IMR-90 (cell line): ENCODE data around the gene TENM3. TPM values are rescaled to one million over a fixed set of nuclear protein-coding genes. Genes with fewer than 3 reads are reported as not detected.

ENCODE experiments used
- ATAC-seq: fragments of 200-7000 bp; cut with Tn5 transposase; 2 replicates; pipeline ENCODE4 v1.9.1; 2020; ENCODE audit warnings: low read depth, mild to moderate bottlenecking, moderate library complexity
- BruUV-seq: library from RNA; stranded (reverse); fragments of 400-500 nt; replicated peaks from 2 replicates; lab custom pipeline; 2021; lab: Mats Ljungman, UMichigan
- CTCF ChIA-PET: fragments of 300-600 bp; formaldehyde crosslinking; extraction: SDS; loops from one replicate; lab custom pipeline; 2021; ENCODE audit warnings: antibody characterized with exemption; lab: Yijun Ruan, JAX
- POLR2A ChIA-PET: fragments of 300-600 bp; sonication (Branson Sonifier 250); formaldehyde crosslinking; loops from one replicate; lab custom pipeline; 2022; ENCODE audit warnings: antibody characterized with exemption; ENCODE audit not compliant: unreplicated experiment; lab: Charles Lee
- DNase-seq: peaks from one replicate; pipeline ENCODE4 v3.0.0; 2013
- H2AFZ ChIP-seq: replicated peaks from 2 replicates; pipeline ENCODE3; 2013; ENCODE audit warnings: low read length, mild to moderate bottlenecking; ENCODE audit not compliant: poor library complexity
- H2AK5ac ChIP-seq: 2 replicates; pipeline ENCODE4 v1.6.1; 2013; ENCODE audit warnings: low read depth, low read length, inconsistent platforms
- H2AK9ac ChIP-seq: replicated peaks from 2 replicates; pipeline ENCODE3; 2013; ENCODE audit warnings: mild to moderate bottlenecking, low read depth, low read length, moderate library complexity; ENCODE audit not compliant: poor library complexity
- H2BK120ac ChIP-seq: 2 replicates; pipeline ENCODE4 v1.6.1; 2013; ENCODE audit warnings: low read depth, low read length, inconsistent platforms
- H2BK15ac ChIP-seq: 3 replicates; pipeline ENCODE4 v1.6.1; 2013; ENCODE audit warnings: low read depth, low read length, inconsistent platforms
- H2BK20ac ChIP-seq: 2 replicates; pipeline ENCODE4 v1.6.1; 2013; ENCODE audit warnings: low read depth, mild to moderate bottlenecking, inconsistent platforms, low read length, moderate library complexity
- H2BK5ac ChIP-seq: 2 replicates; pipeline ENCODE4 v1.6.1; 2013; ENCODE audit warnings: mild to moderate bottlenecking, low read depth, low read length, inconsistent platforms; ENCODE audit not compliant: poor library complexity, severe bottlenecking
- H3K14ac ChIP-seq: replicated peaks from 2 replicates; pipeline ENCODE4 v1.6.1; 2013; ENCODE audit warnings: low read depth, low read length, inconsistent platforms
- H3K18ac ChIP-seq: 2 replicates; pipeline ENCODE4 v1.6.1; 2013; ENCODE audit warnings: low read depth, low read length, control low read depth
- H3K23ac ChIP-seq: 2 replicates; pipeline ENCODE4 v1.6.1; 2013; ENCODE audit warnings: low read depth, low read length, inconsistent platforms
- H3K27ac ChIP-seq: 2 replicates; pipeline ENCODE4 v1.5.1; 2013; ENCODE audit warnings: mild to moderate bottlenecking, control low read depth, low read length; ENCODE audit not compliant: insufficient read depth
- H3K27me3 ChIP-seq: 2 replicates; pipeline ENCODE4 v1.6.1; 2013; ENCODE audit warnings: low read length; ENCODE audit not compliant: control insufficient read depth, insufficient read depth
- H3K36me3 ChIP-seq: 2 replicates; pipeline ENCODE4 v1.6.1; 2013; ENCODE audit warnings: low read length, mixed read lengths; ENCODE audit not compliant: control insufficient read depth, insufficient read depth
- H3K4ac ChIP-seq: 2 replicates; pipeline ENCODE4 v1.6.1; 2013; ENCODE audit warnings: low read depth, low read length, inconsistent platforms
- H3K4me1 ChIP-seq: 2 replicates; pipeline ENCODE4 v1.6.1; 2013; ENCODE audit warnings: low read length, mixed read lengths; ENCODE audit not compliant: control insufficient read depth, insufficient read depth
- H3K4me2 ChIP-seq: 2 replicates; pipeline ENCODE4 v1.6.1; 2013; ENCODE audit warnings: low read depth, mild to moderate bottlenecking, control low read depth, low read length, moderate library complexity
- H3K4me3 ChIP-seq: 2 replicates; pipeline ENCODE4 v1.5.1; 2013; ENCODE audit warnings: low read depth, mild to moderate bottlenecking, control low read depth, low read length, moderate library complexity; ENCODE audit not compliant: insufficient read depth
- H3K56ac ChIP-seq: 2 replicates; pipeline ENCODE4 v1.6.1; 2013; ENCODE audit warnings: low read length, inconsistent platforms; ENCODE audit not compliant: insufficient read depth; ENCODE audit errors: extremely low read depth
- H3K79me1 ChIP-seq, 2 experiments: 2 replicates each; pipeline ENCODE4 v1.6.1; 2013; ENCODE audit warnings: low read length in 2 of 2, inconsistent platforms in 1 of 2, low read depth in 1 of 2
- H3K9ac ChIP-seq: 2 replicates; pipeline ENCODE4 v1.6.1; 2013; ENCODE audit warnings: low read depth, low read length, control low read depth
- H3K9me1 ChIP-seq: 2 replicates; pipeline ENCODE4 v1.6.1; 2013; ENCODE audit warnings: low read length, inconsistent platforms; ENCODE audit not compliant: insufficient read depth
- H3K9me3 ChIP-seq: 2 replicates; pipeline ENCODE4 v1.6.1; 2013; ENCODE audit warnings: low read length; ENCODE audit not compliant: control insufficient read depth, insufficient read depth
- H4K20me1 ChIP-seq: 2 replicates; pipeline ENCODE4 v1.6.1; 2013; ENCODE audit warnings: low read length, inconsistent platforms; ENCODE audit not compliant: insufficient read depth
- H4K5ac ChIP-seq: 2 replicates; pipeline ENCODE4 v1.6.1; 2013; ENCODE audit warnings: mild to moderate bottlenecking, low read depth, low read length, control low read depth
- H4K8ac ChIP-seq, 2 experiments: 2 replicates each; pipeline ENCODE4 v1.6.1; 2013; ENCODE audit warnings: low read depth in 2 of 2, low read length in 2 of 2, control low read depth in 1 of 2, inconsistent platforms in 1 of 2
- H4K91ac ChIP-seq: 2 replicates; pipeline ENCODE4 v1.6.1; 2013; ENCODE audit warnings: low read depth, low read length, inconsistent platforms; ENCODE audit not compliant: insufficient read depth
- BHLHE40 ChIP-seq: fragments of 150-350 bp; IDR thresholded peaks from 2 replicates; pipeline ENCODE4 v1.6.1; 2016; ENCODE audit warnings: mild to moderate bottlenecking, low read depth, low read length
- CEBPB ChIP-seq: IDR thresholded peaks from 2 replicates; pipeline ENCODE4 v1.6.1; 2012; ENCODE audit warnings: low read depth, low read length, improper control_type of control experiment
- CHD1 ChIP-seq: IDR thresholded peaks from 2 replicates; pipeline ENCODE4 v1.6.1; 2012; ENCODE audit warnings: low read depth, low read length, improper control_type of control experiment
- CTCF ChIP-seq: conservative IDR thresholded peaks from 2 replicates; pipeline ENCODE4 v1.5.1; 2012; ENCODE audit warnings: mild to moderate bottlenecking, low read depth, low read length, improper control_type of control experiment
- ELK1 ChIP-seq: fragments of 150-350 bp; IDR thresholded peaks from 2 replicates; pipeline ENCODE4 v1.6.1; 2016; ENCODE audit warnings: low read depth, mild to moderate bottlenecking, low read length, moderate library complexity, borderline replicate concordance
- FOS ChIP-seq: fragments of 150-350 bp; IDR thresholded peaks from 2 replicates; pipeline ENCODE4 v1.6.1; 2016; ENCODE audit warnings: low read depth, low read length
- MAFK ChIP-seq: IDR thresholded peaks from 2 replicates; pipeline ENCODE4 v1.6.1; 2012; ENCODE audit warnings: low read depth, low read length, improper control_type of control experiment
- MAZ ChIP-seq: IDR thresholded peaks from 2 replicates; pipeline ENCODE4 v1.6.1; 2012; ENCODE audit warnings: low read depth, mild to moderate bottlenecking, low read length, improper control_type of control experiment, moderate library complexity, borderline replicate concordance
- MXI1 ChIP-seq: IDR thresholded peaks from 2 replicates; pipeline ENCODE4 v1.6.1; 2012; ENCODE audit warnings: low read depth, mild to moderate bottlenecking, low read length, moderate library complexity, borderline replicate concordance
- NFE2L2 ChIP-seq: fragments of 150-350 bp; IDR thresholded peaks from 2 replicates; pipeline ENCODE4 v1.6.1; 2016; ENCODE audit warnings: low read depth, mild to moderate bottlenecking, low read length
- POLR2A ChIP-seq: IDR thresholded peaks from 2 replicates; pipeline ENCODE4 v1.6.1; 2012; ENCODE audit warnings: mild to moderate bottlenecking, low read depth, low read length
- RAD21 ChIP-seq: IDR thresholded peaks from 2 replicates; pipeline ENCODE4 v1.6.1; 2012; ENCODE audit warnings: low read length, improper control_type of control experiment
- RCOR1 ChIP-seq: IDR thresholded peaks from 2 replicates; pipeline ENCODE4 v1.6.1; 2012; ENCODE audit warnings: mild to moderate bottlenecking, low read length, improper control_type of control experiment; ENCODE audit not compliant: insufficient replicate concordance
- RFX5 ChIP-seq: IDR thresholded peaks from 2 replicates; pipeline ENCODE4 v1.8.0; 2012; ENCODE audit warnings: low read depth, mild to moderate bottlenecking, low read length, moderate library complexity
- SMC3 ChIP-seq: fragments of 150-350 bp; IDR thresholded peaks from 2 replicates; pipeline ENCODE4 v1.6.1; 2016; ENCODE audit warnings: low read depth, mild to moderate bottlenecking, antibody characterized with exemption, low read length, moderate library complexity
- USF2 ChIP-seq: fragments of 150-350 bp; IDR thresholded peaks from 2 replicates; pipeline ENCODE4 v1.6.1; 2017; ENCODE audit warnings: mild to moderate bottlenecking, antibody characterized with exemption, low read length, low read depth
- WGBS, 2 experiments: methylation state at CpG; one replicate each; pipeline versions ENCODE4 v1.1.5 to v1.1.7; 2013; ENCODE audit warnings: missing lambda C conversion rate in 2 of 2; ENCODE audit not compliant: insufficient read length in 1 of 2; ENCODE audit errors: extremely low coverage in 2 of 2; 5-methylcytosine and 5-hydroxymethylcytosine counted together
- dilution Hi-C: fragments of 300-500 bp; cut with HindIII; formaldehyde crosslinking; loops from one replicate; pipeline ENCODE4 v1.14.3; 2018; ENCODE audit warnings: low sequenced_read_pairs; ENCODE audit not compliant: unreplicated experiment
- in situ Hi-C: fragments of 300-500 bp; cut with MboI; formaldehyde crosslinking; loops from 3 replicates; pipeline ENCODE4 v1.14.3; 2019; ENCODE audit warnings: low sequenced_read_pairs, inconsistent platforms, mixed read lengths
- intact Hi-C: fragments of 100-400 bp; cut with micrococcal nuclease; formaldehyde crosslinking; loops from 2 replicates; pipeline ENCODE4 v1.10.0; 2022
- polyA plus RNA-seq, 3 experiments: library from polyadenylated mRNA; depleted of rRNA; stranded (reverse); fragments of >200 nt; gene quantifications; 2 replicates each; pipeline ENCODE4 v1.2.3, GENCODE V29; 2012; ENCODE audit warnings: low replicate concordance in 1 of 3
- total RNA-seq: library from RNA; depleted of rRNA; stranded (reverse); fragments of >200 nt; gene quantifications from 2 replicates; pipeline ENCODE4 v1.2.3, GENCODE V29; 2012

TENM3 gene
- total and polyA plus RNA-seq, 2 of the 4 experiments (the other 2 are of a cell fraction): 29.9 to 173 TPM

GRCh38 chr4:182391111-182391684 lies 148.0 kb downstream of the TENM3 start:
- in situ Hi-C loops (no loop called here), intact Hi-C loops (no loop called here), dilution Hi-C loops (no loop called here)
- Histone ChIP-seq H2BK120ac (no peak overlapping the region), H2BK15ac (no peak overlapping the region), H3K4me1 (no peaks in the 10 kb centered on the region), H3K23ac (no peak overlapping the region), H3K36me3 (no peaks in the 10 kb centered on the region), H3K79me1 (no peaks in the 10 kb centered on the region), H4K8ac (no peak overlapping the region), H2AK5ac (no peak overlapping the region), H2AK9ac (no peak overlapping the region), H3K4me3 (no peak overlapping the region), H3K9me1 (no peaks in the 10 kb centered on the region), H2BK5ac (no peak overlapping the region), H4K20me1 (no peaks in the 10 kb centered on the region), H4K91ac (no peak overlapping the region), H3K9ac (no peak overlapping the region), H3K18ac (no peak overlapping the region), H4K5ac (no peak overlapping the region), H3K9me3 (no peaks in the 10 kb centered on the region), H3K27ac (no peak overlapping the region), H3K27me3 (no peaks in the 10 kb centered on the region), H3K56ac (no peak overlapping the region), H2AFZ (no peak overlapping the region), H3K4me2 (no peak overlapping the region), H3K4ac (no peak overlapping the region), H3K14ac (no peak overlapping the region), H2BK20ac (no peak overlapping the region)
- DNase-seq: no peak
- no peak for TF ChIP-seq MAFK
- no peak for TF ChIP-seq RFX5
- TF ChIP-seq RCOR1: no peak
- TF ChIP-seq RAD21: no peak
- TF ChIP-seq POLR2A: no peak
- no peak for TF ChIP-seq ELK1
- no peak for TF ChIP-seq MXI1
- no peak for TF ChIP-seq NFE2L2
- no peak for TF ChIP-seq USF2
- TF ChIP-seq SMC3: no peak
- TF ChIP-seq BHLHE40: no peak
- no peak for TF ChIP-seq FOS
- no peak for TF ChIP-seq MAZ
- no peak for TF ChIP-seq CTCF
- no peak for TF ChIP-seq CHD1
- no peak for TF ChIP-seq CEBPB
- ChIA-PET POLR2A (no interaction called here), CTCF (no interaction called here)
- no peak for ATAC-seq
- no CpG with 5 or more reads among the region's 9 CpGs for WGBS, 2 experiments
- BruUV-seq: no TSS peak
